Measurements from ENCODE around the gene SEPSECS. TPM values are rescaled to one million over a fixed set of nuclear protein-coding genes. Genes with fewer than 3 reads are reported as not detected.

Gene SEPSECS
- polyA plus RNA-seq, 3 donors = 0.65 to 5.8 (median 2.1) TPM

DNA sequence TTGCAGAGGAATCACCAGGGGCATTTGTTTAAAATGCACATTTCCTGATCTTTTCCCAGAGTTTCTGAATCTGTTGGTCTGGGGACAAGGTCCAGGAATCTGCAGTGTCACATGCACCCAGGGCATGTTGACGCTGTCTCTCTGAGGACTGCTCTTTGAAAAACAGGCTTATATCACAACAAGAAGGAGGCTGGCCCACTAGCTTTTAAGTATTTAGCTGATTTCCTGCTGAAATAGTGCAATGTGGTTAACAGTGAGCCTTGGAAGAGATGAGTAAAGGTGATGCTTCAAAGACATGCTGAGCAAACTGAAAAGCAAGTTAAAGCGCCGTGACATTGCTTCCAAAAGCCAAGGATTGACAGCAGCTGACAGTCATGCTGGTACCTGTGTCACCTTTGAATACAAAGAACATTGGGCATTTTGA is 18.6 kb upstream of the SEPSECS start:
- H3K27ac ChIP-seq (ENCODE audit: low read depth in 1 of 2, low read length in 2 of 2) = no peak overlapping the region
- no peak overlapping the region for H2AFZ ChIP-seq (ENCODE audit: insufficient read depth, low read depth, low read length, poor library complexity, severe bottlenecking)
- no peaks in the 10 kb centered on the region for H4K20me1 ChIP-seq (ENCODE audit: insufficient read depth, low read length)
- Mint-ChIP-seq H3K27ac (no peak overlapping the region), H3K4me3 (no peak overlapping the region), H3K27me3 (ENCODE audit: low read depth in 3 of 3) (peaks cover 0 to 1% (median 0%) of the 10 kb centered on the region in 3 donors), H3K36me3 (peaks cover 17 to 18% of the 10 kb centered on the region in 2 donors), H3K9me3 (peaks cover 0 to 6% (median 3%) of the 10 kb centered on the region in 7 donors), H3K4me1 (peaks cover 17% of the 10 kb centered on the region)
- no peak overlapping the region for H3K9ac ChIP-seq (ENCODE audit: insufficient read depth, low read length, poor library complexity, severe bottlenecking)
- H3K79me2 ChIP-seq (ENCODE audit: insufficient read depth, low read length) = no peaks in the 10 kb centered on the region
- peaks cover 6 to 16% of the 10 kb centered on the region in 2 donors for H3K4me1 ChIP-seq (ENCODE audit: control insufficient read depth in 1 of 2, insufficient read depth in 2 of 2, low read length in 2 of 2)
- no peak for DNase-seq
- H3K4me3 ChIP-seq (replicated peaks in 1 of 3; ENCODE audit: low read depth in 2 of 3, low read length in 3 of 3) = no peak overlapping the region
- TF ChIP-seq, protein P1, sequence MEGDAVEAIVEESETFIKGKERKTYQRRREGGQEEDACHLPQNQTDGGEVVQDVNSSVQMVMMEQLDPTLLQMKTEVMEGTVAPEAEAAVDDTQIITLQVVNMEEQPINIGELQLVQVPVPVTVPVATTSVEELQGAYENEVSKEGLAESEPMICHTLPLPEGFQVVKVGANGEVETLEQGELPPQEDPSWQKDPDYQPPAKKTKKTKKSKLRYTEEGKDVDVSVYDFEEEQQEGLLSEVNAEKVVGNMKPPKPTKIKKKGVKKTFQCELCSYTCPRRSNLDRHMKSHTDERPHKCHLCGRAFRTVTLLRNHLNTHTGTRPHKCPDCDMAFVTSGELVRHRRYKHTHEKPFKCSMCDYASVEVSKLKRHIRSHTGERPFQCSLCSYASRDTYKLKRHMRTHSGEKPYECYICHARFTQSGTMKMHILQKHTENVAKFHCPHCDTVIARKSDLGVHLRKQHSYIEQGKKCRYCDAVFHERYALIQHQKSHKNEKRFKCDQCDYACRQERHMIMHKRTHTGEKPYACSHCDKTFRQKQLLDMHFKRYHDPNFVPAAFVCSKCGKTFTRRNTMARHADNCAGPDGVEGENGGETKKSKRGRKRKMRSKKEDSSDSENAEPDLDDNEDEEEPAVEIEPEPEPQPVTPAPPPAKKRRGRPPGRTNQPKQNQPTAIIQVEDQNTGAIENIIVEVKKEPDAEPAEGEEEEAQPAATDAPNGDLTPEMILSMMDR (IDR thresholded peaks at IDR 0.05) = no peak
- no peaks in the 10 kb centered on the region for H3K27me3 ChIP-seq (ENCODE audit: control insufficient read depth in 2 of 2, insufficient read depth in 2 of 2, low read length in 2 of 2)
- intact Hi-C loops (cut with micrococcal nuclease) = loop anchor here in 1 of 2 donors (10.0 kb wide), 1 partner anchor 136 kb away; the partner anchor contains the start of gene ZCCHC4
- no peaks in the 10 kb centered on the region for H3K9me3 ChIP-seq (replicated peaks in 1 of 2; ENCODE audit: control insufficient read depth in 1 of 2, insufficient read depth in 1 of 2, low read length in 2 of 2)
- WGBS (ENCODE audit: insufficient coverage) = 69% methylated on average over 2 of the region's 3 CpGs
- peaks cover 3 to 14% of the 10 kb centered on the region in 2 donors for H3K36me3 ChIP-seq (replicated peaks in 1 of 2; ENCODE audit: control insufficient read depth in 1 of 2, insufficient read depth in 2 of 2, low read length in 2 of 2)
- H3K4me2 ChIP-seq (replicated peaks; ENCODE audit: extremely low read depth, low read length, poor library complexity, severe bottlenecking) = no peak overlapping the region

DNA sequence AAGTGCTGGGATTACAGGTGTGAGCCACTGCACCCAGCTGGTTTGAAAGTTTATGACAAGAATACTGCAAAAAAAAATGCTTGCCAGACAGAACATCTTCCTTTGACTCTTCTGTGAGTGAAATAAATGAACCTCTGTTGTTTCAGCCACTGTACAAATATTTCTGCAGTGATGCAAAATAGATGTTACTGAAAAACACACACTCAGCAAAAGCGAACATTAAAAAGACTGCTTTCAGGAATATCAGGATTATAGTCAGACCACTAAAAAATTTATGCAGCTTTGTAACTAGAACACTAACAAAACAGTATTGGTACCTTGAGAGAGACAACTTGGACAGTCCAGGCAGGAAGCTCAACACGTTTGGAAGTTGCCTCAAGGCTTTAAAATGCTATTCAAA is 16.9 kb upstream of the SEPSECS start:
- H3K79me2 ChIP-seq (ENCODE audit: insufficient read depth, low read length) = no peaks in the 10 kb centered on the region
- H3K27ac Mint-ChIP-seq = peak overlapping the region in 1 of 7 donors; percentile 39
- H3K4me3 ChIP-seq (replicated peaks in 1 of 3; ENCODE audit: low read depth in 2 of 3, low read length in 3 of 3) = no peak overlapping the region
- no peak overlapping the region for H3K9ac ChIP-seq (ENCODE audit: insufficient read depth, low read length, poor library complexity, severe bottlenecking)
- 83% methylated on average over 1 of the region's 2 CpGs for WGBS (ENCODE audit: insufficient coverage)
- H3K9me3 Mint-ChIP-seq = peaks cover 0 to 6% (median 0%) of the 10 kb centered on the region in 7 donors
- H3K36me3 ChIP-seq (replicated peaks in 1 of 2; ENCODE audit: control insufficient read depth in 1 of 2, insufficient read depth in 2 of 2, low read length in 2 of 2) = peaks cover 3 to 14% of the 10 kb centered on the region in 2 donors
- TF ChIP-seq, protein P1 (IDR thresholded peaks at IDR 0.05) = no peak
- peaks cover 0 to 1% (median 0%) of the 10 kb centered on the region in 3 donors for H3K27me3 Mint-ChIP-seq (ENCODE audit: low read depth in 3 of 3)
- intact Hi-C loops (cut with micrococcal nuclease) = loop anchor here in 1 of 2 donors (10.0 kb wide), 1 partner anchor 138 kb away; the partner anchor contains the start of gene ZCCHC4
- no peaks in the 10 kb centered on the region for H3K9me3 ChIP-seq (replicated peaks in 1 of 2; ENCODE audit: control insufficient read depth in 1 of 2, insufficient read depth in 1 of 2, low read length in 2 of 2)
- H2AFZ ChIP-seq (ENCODE audit: insufficient read depth, low read depth, low read length, poor library complexity, severe bottlenecking) = no peak overlapping the region
- no peak overlapping the region for H3K4me3 Mint-ChIP-seq
- peaks cover 17 to 18% of the 10 kb centered on the region in 2 donors for H3K36me3 Mint-ChIP-seq
- H4K20me1 ChIP-seq (ENCODE audit: insufficient read depth, low read length) = no peaks in the 10 kb centered on the region
- H3K4me1 Mint-ChIP-seq = peaks cover 28% of the 10 kb centered on the region
- DNase-seq = no peak
- no peak overlapping the region for H3K27ac ChIP-seq (ENCODE audit: low read depth in 1 of 2, low read length in 2 of 2)
- no peaks in the 10 kb centered on the region for H3K27me3 ChIP-seq (ENCODE audit: control insufficient read depth in 2 of 2, insufficient read depth in 2 of 2, low read length in 2 of 2)
- H3K4me2 ChIP-seq (replicated peaks; ENCODE audit: extremely low read depth, low read length, poor library complexity, severe bottlenecking) = no peak overlapping the region
- H3K4me1 ChIP-seq (ENCODE audit: control insufficient read depth in 1 of 2, insufficient read depth in 2 of 2, low read length in 2 of 2) = peaks cover 22 to 30% of the 10 kb centered on the region in 2 donors

All from CD14-positive monocyte (primary cell).